ENCODE data around the gene THSD7A.

The THSD7A gene

DNA sequence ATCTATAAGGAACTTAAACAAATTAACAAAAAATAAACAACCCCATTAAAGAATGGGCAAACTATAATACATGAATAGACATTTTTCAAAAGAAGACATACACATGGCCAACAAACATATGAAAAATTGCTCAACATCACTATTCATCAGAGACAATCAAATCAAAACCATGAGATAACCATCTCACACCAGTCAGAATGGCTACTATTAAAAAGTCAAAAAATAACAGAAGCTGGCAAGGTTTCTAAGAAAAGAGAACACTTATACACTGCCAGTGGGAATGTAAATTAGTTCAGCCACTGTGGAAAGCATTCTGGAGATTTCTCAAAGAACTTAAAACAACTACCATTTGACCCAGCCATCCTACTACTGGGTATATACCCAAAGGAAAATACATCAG, 280.5 kb downstream of the THSD7A start:
- DNase-seq (ENCODE audit: low read depth), result no peak
- no peak for TF ChIP-seq CTCF (IDR thresholded peaks at IDR 0.05; ENCODE audit: control insufficient read depth, extremely low read depth, insufficient read depth)
- H3K4me3 ChIP-seq (ENCODE audit: low read depth, low read length), result no peak overlapping the region

- H3K4me3 ChIP-seq (ENCODE audit: low read depth, low read length), result no peak overlapping the region
- DNase-seq (ENCODE audit: low read depth), result no peak
- no peak for TF ChIP-seq CTCF (IDR thresholded peaks at IDR 0.05; ENCODE audit: control insufficient read depth, extremely low read depth, insufficient read depth)
Measured at GRCh38 chr7:11548532-11548931, 283.5 kb downstream of the THSD7A start.

GRCh38 chr7:11541330-11541729, 290.7 kb downstream of the THSD7A start:
- DNase-seq (ENCODE audit: low read depth), result no peak
- H3K4me3 ChIP-seq (ENCODE audit: low read depth, low read length), result no peak overlapping the region
- TF ChIP-seq CTCF (IDR thresholded peaks at IDR 0.05; ENCODE audit: control insufficient read depth, extremely low read depth, insufficient read depth), result no peak

- DNase-seq (ENCODE audit: low read depth), result no peak
- no peak for TF ChIP-seq CTCF (IDR thresholded peaks at IDR 0.05; ENCODE audit: control insufficient read depth, extremely low read depth, insufficient read depth)
- no peak overlapping the region for H3K4me3 ChIP-seq (ENCODE audit: low read depth, low read length)
Measured at GRCh38 chr7:11540271-11540761, 291.7 kb downstream of the THSD7A start.

GRCh38 chr7:11539853-11540252, 292.1 kb downstream of the THSD7A start:
- no peak for DNase-seq (ENCODE audit: low read depth)
- H3K4me3 ChIP-seq (ENCODE audit: low read depth, low read length), result no peak overlapping the region
- no peak for TF ChIP-seq CTCF (IDR thresholded peaks at IDR 0.05; ENCODE audit: control insufficient read depth, extremely low read depth, insufficient read depth)

DNA sequence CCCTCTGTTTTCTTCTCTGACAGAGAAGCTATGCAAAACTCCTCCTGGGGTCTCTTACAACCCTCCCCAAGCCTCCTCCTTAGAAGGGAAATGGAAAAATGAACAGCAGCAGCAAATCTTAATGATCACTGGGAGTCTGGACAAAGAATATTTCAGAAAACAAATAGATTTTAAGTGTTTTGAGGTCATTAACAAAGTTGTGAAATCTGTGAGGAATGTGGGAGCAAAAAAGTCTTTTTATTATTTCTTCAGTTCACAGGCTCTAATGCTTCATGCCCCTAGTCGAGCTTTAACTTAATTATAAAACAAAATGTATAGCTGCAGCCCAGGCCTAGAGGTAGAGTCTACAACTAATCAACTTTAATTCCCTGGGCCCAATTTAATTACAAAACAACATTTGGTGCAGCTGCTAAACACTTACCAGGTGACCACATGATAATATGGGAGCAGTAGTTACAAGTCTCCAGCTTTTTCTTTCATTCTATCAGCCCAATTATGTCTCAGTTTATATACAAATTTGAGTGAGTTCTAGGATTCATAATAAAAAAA, 293.2 kb downstream of the THSD7A start:
- no peak overlapping the region for H3K4me3 ChIP-seq (ENCODE audit: low read depth, low read length)
- no peak for DNase-seq (ENCODE audit: low read depth)

More for the DNA sequence above, 293.2 kb downstream of the THSD7A start:
- no peak for TF ChIP-seq CTCF (IDR thresholded peaks at IDR 0.05; ENCODE audit: control insufficient read depth, extremely low read depth, insufficient read depth)

All from LNCaP clone FGC (cell line).